G401 (cell line): Measurements from ENCODE around the gene C16orf96. TPM values are rescaled to one million over a fixed set of nuclear protein-coding genes. Genes with fewer than 3 reads are reported as not detected.

ENCODE experiments used
- DNase-seq: peaks from one replicate; pipeline ENCODE4 v3.0.0-alpha.2; 2015; ENCODE audit warnings: low spot score
- in situ Hi-C: cut with HindIII; loops from 2 replicates; pipeline ENCODE4 v1.10.0; 2016; ENCODE audit warnings: low sequenced_read_pairs, mixed read lengths
- total RNA-seq: library from RNA; depleted of rRNA; stranded (reverse); fragments of >200 nt; shearing (Covaris generic); gene quantifications from 2 replicates; pipeline ENCODE4 v1.2.3, GENCODE V29; 2014

The C16orf96 gene
- total RNA-seq, 1 experiment from 2014 or later = 0.17 TPM

- DNase-seq = no peak
- in situ Hi-C loops = no loop called here
Measured at GRCh38 chr16:4610011-4611005, 54.2 kb downstream of the C16orf96 start.

- in situ Hi-C loops = no loop called here
- DNase-seq = no peak
Measured at GRCh38 chr16:4611337-4612021, 55.3 kb downstream of the C16orf96 start.

- no peak for DNase-seq
Measured at GRCh38 chr16:4612474-4612931, 56.4 kb downstream of the C16orf96 start.

DNA sequence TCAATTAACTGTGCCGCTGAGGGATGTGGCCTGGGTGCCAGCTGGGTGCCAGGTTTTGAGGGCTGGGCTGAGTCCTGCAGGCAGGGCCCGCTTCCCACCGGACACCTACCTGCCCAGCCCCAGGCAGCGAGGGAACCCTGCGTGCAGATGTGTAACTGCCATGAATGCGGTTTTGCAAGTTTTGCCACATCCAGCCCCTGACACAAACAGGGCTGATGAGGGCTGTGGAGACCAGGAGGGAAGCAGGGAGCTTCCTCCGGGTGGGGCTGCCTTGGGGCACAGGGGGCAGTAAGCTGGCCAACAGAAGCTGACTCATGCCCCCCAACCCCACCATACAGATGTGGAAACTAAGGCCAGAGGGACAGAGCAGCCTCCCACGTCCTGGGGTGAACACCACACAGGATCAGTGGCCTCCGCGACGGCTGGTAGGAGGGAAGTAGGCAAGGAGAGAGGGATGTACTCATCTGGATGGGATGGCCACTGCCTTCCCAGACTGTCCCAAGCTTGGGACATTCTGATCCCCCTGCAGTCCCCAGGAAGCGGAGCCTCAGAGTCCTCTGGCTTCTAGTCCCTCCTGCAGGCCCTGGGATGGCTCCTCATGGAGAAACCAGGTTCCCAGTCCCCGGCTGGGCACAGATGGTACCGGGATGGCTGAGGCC lies 57.0 kb downstream of the C16orf96 start:
- no peak for DNase-seq
- in situ Hi-C loops = no loop called here

More at GRCh38 chr16:4612474-4612931, 56.4 kb downstream of the C16orf96 start:
- in situ Hi-C loops = no loop called here

DNA sequence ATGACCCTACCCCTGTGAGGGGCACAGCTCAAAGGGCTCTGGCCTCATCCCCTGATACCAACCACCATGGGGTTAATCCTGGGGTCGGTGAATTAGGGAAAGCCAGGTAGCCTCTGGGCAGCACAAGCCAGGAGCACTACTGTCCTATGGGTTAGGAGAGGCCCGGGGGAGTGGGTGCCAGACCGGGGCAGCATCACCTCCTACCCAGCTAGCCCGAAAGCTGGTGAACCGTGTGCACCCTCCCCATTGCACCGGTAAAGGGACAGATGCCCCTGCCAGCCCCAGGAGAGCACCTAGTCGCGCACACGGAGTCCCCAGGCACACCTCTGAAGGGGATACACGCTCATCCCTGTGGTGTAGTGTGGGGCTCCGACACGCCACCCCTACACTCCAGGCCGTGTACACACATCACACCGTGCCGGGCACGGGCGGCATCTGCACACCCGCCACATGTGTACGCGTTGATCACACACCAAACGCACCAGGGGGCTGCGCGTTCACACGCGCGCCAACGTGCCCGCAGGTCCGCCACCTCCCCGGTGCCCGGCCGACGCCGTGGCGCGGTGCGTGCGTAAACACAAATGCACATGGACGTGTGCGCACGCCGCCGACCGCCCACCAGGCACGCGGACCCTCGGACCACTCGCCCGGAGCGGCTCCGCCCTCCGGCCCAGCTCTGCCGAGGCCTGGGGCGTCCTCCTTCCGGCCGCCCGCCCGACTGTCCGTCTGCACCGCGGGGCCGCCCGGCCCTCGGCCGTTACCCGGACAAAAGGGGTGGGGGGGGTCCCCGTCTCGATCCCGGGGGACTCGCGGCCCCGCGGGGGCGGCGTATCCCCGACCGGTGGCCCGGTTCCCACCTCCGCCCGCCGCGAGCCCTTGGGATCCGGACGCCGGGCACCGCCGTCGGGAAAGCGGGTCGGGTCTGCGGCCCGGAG lies 57.8 kb downstream of the C16orf96 start:
- in situ Hi-C loops = no loop called here
- no peak for DNase-seq

GRCh38 chr16:4614571-4615383 lies 58.6 kb downstream of the C16orf96 start, which contains the start of gene UBALD1:
TSS of gene UBALD1 (minus strand) at chr16:4614888. CDS start at chr16:4614797, 91 bp downstream.
- peak; percentile 84 for DNase-seq

GRCh38 chr16:4615384-4616046 lies 59.4 kb downstream of the C16orf96 start:
- in situ Hi-C loops = no loop called here
- no peak for DNase-seq

More at GRCh38 chr16:4614571-4615383, 58.6 kb downstream of the C16orf96 start, which contains the start of gene UBALD1:
- in situ Hi-C loops = no loop called here

DNA sequence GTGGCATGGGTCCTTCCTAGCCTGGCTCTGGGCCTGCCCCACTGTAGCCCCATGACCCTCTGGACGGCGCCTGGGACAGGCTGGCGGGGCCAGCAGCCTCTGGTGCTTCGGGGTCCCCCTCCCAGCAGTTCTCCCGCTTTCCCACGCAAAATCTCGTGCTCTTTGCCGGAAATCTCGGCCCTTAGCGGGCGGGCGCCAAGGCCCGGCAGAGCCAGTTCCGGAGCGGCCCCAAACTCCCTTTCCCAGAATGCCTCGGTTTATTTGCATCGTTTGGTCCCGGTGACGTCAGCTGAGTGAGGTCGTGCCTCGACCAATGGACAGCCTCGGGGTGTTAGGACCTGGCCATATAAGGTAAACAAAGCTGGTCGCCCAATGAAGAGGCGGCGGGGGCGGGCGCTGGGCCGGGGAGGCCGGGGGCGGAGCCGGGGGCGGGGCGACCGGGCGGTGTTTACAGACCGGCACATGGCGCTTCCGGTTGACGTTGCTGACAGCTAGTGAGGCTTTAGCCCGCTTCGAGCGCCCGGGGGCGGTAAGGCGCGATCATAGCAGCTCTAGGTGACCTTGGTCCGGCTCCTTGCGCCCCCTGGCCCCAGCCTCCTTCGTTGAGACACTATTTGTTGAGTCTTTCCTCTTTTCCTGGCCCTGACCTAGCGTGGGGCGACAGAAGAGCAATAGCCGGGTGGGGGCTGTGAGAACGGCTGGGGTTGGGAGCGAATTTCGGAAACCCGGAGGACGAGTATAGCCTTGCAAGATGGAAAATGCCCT lies 60.1 kb downstream of the C16orf96 start:
- peak; percentile 100 for DNase-seq
- in situ Hi-C loops = no loop called here

- in situ Hi-C loops = no loop called here
- DNase-seq = no peak
Measured at GRCh38 chr16:4617880-4618279, 61.7 kb downstream of the C16orf96 start.

DNA sequence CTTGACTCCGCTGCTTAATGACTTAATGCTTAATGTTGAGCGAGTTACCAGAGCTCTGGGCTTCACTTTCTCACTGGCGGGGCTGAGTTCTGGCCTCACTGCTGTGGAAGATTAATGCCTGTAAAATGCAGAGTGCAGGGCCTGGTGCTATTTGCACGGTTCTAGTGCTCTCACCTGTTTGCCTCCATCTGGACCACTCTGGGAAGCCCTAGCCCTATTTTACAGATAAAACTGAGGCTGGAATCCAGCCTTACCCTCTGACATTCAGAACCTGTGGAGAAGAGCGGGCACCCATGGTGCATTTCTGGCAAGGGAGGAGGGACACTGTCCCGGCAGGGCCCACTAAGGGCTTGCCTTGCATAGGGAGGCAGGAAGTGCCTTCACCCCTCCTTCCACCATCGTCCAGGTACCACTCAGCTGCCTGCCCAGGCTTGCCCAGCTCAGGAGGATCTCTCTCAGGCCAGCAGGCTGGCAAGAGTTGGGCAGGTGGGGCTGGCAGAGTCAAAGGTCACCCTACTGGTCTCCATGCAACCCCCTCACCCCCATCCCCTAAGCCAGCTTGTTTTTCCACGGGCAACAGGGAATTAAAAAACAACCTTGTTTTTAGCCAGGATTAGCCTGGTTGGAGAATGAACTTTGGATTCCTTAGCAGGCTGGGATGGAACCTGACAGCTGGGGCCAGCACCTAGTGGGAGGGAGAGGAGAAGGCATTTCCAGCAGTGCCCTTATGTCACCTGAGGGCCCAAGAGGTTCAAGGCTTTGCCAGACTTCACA lies 62.7 kb downstream of the C16orf96 start:
- in situ Hi-C loops = no loop called here
- DNase-seq = no peak

DNA sequence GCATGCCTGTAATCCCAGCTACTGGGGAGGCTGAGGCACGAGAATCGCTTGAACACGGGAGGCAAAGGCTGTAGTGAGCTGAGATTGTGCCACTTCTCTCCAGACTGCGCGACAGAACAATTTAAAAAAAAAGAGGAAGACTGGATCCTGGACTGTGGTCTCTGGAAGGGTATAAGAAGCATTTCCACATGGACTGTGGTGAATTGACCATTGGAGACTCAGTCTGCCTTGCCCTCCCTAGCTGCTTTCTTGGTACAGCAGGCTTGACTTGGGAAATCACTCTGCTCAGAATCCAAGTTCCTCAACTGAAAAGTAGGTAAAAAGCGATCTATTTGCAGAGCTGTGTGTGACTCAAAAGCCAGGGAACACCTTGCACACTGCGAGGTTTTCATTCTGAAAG lies 67.5 kb downstream of the C16orf96 start:
- no peak for DNase-seq

DNA sequence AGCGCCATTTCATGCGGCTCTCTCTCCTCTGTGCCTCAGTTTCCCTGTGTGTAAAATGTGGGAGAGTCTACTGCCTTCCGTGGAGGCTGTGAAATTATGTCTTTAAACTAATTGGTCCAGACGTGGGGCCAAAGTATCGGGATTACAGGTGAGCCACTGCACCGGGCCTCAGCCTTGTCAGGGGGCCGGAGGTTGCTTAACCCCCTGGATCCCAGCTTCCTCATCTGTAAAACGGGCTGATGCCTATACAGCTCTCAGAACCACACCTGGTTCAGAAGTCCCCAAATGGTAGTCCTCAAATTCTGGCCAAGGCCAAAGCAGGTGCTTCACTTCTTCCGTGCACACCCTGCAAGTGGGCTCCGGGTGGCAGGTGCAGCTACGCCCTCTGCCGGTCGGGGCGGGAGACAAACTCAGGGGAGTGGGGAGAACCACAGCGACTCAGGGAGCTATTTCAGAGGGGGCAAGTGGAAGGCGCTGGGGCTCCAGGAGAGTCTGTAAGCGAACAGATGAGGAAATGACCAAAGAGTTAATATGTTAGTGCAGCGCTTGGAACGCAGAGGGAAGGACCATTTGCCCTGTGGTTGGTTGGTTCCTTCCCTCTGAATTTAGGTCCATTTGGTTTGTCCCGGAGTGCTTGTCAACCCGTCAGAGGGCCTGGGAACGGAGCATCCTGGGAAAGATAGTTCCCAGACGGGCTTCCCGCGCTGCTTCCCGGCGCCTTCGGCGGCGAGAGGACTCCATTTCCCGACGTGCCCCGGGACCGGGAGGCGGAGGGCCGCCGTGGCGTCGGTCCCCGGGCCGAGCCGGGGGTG lies 68.1 kb downstream of the C16orf96 start, which contains the start of gene MGRN1:
Gene MGRN1 (plus strand): TSS at position 812 of the 812 bp plus-strand sequence. CDS start 135 bp downstream, outside the sequence.
- in situ Hi-C loops = no loop called here
- DNase-seq = peak; percentile 98

More for the DNA sequence above, 67.5 kb downstream of the C16orf96 start:
- in situ Hi-C loops = no loop called here

DNA sequence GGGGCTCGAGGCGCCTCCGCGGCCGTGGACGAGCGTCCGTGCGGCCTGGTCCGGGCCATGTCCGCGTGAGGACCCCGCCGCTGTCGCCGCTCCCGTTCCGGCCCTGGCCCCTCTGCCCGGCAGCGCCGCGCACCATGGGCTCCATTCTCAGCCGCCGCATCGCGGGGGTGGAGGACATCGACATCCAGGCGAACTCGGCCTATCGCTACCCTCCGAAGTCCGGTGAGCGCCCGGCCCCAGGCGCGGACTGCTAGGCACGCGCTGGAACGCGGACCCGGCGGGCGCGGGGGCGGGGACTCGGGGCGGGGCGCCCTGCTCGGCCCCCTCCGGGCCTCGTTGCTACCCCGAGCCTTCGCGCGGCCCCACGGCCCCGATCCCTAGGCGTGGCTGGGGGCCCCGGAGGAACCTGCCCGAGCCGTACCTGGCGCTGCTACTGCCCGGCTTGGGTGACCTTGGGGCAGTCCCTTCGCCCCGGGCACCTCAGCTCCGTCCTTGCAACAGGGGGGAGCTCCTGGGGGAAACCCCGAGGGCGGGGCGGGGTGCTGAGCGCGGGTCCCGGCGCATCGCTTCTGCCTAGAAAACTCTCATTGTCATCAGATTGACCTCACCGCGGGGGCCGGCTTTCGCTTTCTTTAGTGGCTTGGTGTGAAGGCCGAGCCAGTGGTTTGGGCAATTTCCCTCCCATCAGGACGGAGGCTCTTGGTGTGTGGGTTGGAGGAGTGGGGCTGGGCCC lies 68.9 kb downstream of the C16orf96 start:
- DNase-seq = no peak
- in situ Hi-C loops = no loop called here

DNA sequence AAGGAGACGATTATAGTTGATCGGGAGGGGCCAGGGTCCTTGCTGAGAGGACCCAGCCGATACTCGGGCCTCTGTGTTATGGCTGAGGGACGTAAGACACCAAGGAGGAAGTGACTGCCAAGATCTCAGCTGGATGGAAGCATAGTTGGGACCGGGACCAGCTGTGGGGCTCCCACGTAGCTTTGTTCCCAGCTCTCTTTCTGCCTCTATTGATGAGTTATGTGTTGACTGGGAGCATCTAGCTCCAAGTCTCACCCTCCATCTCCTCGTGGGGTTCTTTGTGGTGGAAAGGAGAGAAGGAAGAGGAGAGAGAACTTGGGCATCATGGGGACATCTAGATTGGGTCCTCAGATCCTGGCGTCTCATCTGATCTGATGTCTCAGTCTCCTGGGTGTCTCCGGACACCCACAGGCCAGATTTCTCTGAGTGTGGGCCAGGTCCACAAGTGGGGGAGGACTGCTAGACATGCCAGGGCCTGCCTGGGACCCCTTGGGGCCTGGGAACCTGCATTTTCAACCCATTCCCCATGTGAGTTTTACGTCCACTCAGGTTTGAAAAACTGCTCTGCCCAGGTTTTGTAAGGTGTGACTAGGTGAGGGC lies 69.5 kb downstream of the C16orf96 start:
- in situ Hi-C loops = no loop called here
- DNase-seq = no peak
